Activated naive CD4-positive, alpha-beta T cell treated with anti-CD3 and anti-CD28 coated beads, Interleukin-2, amount 50 U/mL, for 16 hours (primary cell): ENCODE results near the gene BUB1B.

Experiments used
- DNase-seq: peaks from one replicate; pipeline ENCODE4 v3.0.0-alpha.2; 2020

BUB1B gene

DNA sequence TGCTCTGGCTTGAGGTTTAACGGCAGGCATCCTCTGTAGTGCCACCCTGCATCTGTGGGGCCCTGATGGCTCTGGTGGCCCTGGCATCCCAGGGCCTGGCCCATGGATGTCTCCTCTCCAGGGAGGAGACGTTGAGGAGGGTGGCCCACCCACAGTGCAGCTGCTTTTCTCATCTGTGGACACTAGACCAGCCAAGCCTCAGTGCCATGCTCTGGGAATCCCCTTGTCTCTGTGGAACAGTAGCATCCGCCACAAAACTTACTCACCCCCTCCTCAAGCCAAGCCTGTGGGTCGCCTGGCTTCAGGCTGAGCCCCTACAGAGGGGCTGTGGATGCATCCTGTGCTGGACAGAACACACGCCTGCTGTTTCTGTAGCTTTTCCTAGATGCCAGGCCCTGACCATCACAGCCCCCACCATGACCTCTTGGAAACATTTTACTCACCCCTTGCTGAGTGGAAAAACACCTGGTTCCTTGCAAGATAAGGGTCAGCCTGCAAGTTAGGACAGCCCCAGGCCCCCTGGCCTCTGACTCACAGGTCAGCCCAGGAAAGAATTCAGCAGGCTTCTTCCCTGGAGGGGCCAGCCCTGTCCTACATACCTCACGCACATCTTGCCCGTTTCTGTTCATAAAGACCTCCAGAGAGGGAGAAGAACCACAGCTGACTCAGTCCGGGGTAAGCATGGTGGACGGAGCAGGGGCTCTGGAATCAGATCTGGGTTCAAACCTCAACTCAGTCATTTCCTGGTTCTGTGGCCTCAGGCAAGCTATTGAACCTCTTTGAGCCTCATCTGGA, 97.0 kb downstream of the BUB1B start:
- no peak for DNase-seq

DNA sequence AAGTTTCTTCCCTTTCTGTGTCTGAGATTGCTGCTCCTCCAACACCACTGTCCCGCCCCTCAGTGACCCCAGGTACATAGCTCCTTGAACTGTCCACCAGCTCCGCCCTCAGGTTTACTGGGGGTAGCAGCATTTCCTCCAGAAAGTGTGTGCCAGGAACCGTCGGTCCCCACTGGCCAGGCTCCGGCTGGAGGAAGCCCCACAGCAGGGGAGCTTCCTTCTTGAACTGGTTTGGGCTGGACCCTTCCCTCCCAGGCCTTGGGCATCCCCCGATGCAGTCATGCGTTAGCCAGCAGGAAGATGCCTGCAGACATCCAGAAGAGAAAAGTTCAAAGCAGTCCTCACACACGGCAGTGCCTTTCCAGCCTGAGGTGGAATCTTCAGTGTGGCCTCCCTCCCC, 97.7 kb downstream of the BUB1B start:
- DNase-seq: no peak

- no peak for DNase-seq
Measured at GRCh38 chr15:40259021-40259420, 98.2 kb downstream of the BUB1B start.

DNA sequence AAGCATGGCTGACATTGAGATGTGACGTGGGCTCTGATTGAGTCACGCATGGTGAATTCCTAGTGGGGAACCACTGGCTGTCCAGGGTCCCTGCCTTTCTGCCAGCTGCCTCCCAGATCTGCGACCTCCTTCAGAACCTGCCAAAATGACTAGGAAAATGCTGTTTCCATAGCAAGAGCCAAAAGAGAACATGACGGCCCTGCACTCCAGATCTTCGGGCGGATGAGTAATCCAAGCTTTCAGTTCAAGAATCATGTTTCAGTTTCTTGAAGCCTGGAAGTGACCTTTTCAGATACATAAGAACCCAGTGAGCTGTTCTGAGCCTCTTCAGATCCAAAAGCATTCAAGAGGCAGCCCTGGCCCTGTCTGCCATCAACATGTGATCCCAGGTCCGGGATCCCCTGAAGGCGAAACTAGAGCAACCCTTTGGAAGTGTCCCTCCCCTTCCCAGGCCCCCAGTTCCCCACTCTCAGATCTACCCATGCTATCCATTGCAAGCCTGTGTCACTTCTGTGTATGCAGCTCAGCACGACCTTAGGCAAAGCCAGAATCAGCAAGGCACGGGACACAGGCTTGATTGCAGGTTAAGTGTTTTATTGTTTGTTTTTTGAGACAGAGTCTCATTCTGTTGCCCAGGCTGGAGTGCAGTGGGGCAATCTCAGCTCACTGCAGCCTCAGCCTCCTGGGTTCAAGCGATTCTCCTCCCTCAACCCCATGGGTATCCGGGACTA, 102.3 kb downstream of the BUB1B start:
- no peak for DNase-seq

- no peak for DNase-seq
Measured at GRCh38 chr15:40264321-40265153, 103.7 kb downstream of the BUB1B start.

DNA sequence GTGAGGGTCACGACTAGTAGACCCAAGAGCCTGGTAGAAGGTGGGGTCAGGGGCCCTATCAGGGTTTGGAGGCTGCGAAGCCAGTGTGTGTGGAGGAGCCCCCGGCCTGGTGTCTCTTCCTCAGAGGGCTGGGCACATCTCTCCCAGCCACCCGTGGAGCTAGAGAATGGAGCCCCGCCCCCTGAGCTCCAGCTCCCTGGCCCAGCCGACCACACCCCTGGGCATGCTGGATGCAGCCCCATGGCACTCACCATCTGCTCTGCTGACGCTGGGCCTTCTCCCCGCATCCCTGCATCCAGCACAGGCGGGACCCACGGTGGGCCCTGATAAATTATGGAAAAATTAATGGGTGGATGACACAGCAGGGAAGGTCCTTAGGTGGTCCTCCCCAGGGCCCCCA, 104.5 kb downstream of the BUB1B start:
- DNase-seq: no peak

DNA sequence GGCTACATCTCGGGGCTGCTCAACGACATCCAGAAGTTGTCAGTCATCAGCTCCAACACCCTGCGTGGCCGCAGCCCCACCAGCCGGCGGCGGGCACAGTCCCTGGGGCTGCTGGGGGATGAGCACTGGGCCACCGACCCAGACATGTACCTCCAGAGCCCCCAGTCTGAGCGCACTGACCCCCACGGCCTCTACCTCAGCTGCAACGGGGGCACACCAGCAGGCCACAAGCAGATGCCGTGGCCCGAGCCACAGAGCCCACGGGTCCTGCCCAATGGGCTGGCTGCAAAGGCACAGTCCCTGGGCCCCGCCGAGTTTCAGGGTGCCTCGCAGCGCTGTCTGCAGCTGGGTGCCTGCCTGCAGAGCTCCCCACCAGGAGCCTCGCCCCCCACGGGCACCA, 105.0 kb downstream of the BUB1B start:
- no peak for DNase-seq

DNA sequence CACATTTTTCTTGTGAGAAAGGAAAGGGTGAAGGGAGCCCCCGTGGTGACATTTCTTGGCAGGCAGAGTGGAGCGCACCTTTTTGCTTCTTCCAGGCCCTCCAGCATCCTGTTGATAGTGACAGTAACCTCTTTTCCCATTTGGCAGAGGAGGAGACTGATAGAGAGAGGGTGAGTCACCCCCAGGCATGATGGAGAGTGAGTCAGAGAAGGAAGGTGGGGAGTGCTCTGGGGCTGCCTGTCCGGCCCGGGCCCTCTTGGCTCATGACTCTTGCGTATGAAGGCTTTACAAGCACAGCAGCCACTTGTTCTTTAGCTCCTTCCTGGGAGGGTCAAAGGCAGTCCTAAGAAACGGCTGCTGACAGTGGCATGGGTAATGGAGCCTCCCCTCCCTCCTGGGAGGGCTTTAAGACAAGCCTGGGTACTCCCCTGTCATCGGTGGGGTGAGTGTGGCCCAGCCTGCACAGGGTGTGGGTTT, 106.0 kb downstream of the BUB1B start:
- no peak for DNase-seq

GRCh38 chr15:40267670-40268069, 106.8 kb downstream of the BUB1B start:
- no peak for DNase-seq

DNA sequence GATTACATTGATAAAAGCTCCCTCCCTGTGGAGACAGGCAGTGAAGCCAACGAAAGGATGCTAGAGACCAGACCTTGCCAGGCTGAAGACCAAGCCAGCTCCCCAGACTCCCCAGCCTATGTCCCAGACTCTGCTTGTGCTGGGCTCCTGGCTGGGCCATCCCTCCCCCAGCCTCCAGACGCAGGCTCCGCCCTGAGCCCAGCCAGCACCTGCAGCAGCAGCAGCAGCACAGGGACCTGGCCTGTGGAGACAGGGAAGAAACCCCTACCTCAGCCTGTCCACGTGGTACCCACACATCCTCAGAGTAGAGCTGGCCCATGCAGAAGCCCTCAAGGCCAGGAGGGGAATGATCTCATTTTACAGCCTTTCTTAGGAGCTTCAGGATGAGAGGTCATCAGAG, 108.7 kb downstream of the BUB1B start:
- no peak for DNase-seq

- no peak for DNase-seq
Measured at GRCh38 chr15:40270246-40270995, 109.6 kb downstream of the BUB1B start.
